GM12878 (cell line): Measurements from ENCODE around the gene ARMC2. TPM values are rescaled to one million over a fixed set of nuclear protein-coding genes. Genes with fewer than 3 reads are reported as not detected.

ENCODE experiments used
- ATAC-seq: fragments of 200-7000 bp; cut with Tn5 transposase; 3 replicates; pipeline ENCODE4 v1.9.1; 2020; ENCODE audit warnings: mild to moderate bottlenecking, moderate library complexity
- BruUV-seq: library from RNA; stranded (reverse); fragments of 400-500 nt; replicated peaks from 2 replicates; lab custom pipeline; 2021; lab: Mats Ljungman, UMichigan
- CTCF ChIA-PET: fragments of 300-600 bp; sonication (Branson Sonifier 250); formaldehyde crosslinking; extraction: SDS; loops from one replicate; lab custom pipeline; 2021; ENCODE audit warnings: inconsistent platforms; lab: Yijun Ruan, JAX
- POLR2A ChIA-PET: fragments of 350-600 bp; formaldehyde crosslinking; extraction: SDS; loops from one replicate; lab custom pipeline; 2021; ENCODE audit warnings: inconsistent platforms; lab: Charles Lee
- RAD21 ChIA-PET: fragments of 300-600 bp; sonication (Branson Sonifier 250); formaldehyde crosslinking; loops from one replicate; lab custom pipeline; 2023; ENCODE audit warnings: antibody characterized with exemption; ENCODE audit not compliant: unreplicated experiment; lab: Charles Lee
- SMC1A ChIA-PET: fragments of 300-600 bp; sonication (Branson Sonifier 250); formaldehyde crosslinking; loops from one replicate; lab custom pipeline; 2023; ENCODE audit not compliant: unreplicated experiment, uncharacterized antibody; lab: Charles Lee
- DNase-seq: peaks from one replicate; pipeline ENCODE4 v3.0.0-alpha.2; 2011; ENCODE audit warnings: low read depth, low spot score
- FAIRE-seq: peaks from 3 replicates; lab custom pipeline; 2011; peaks lifted over from hg19 to GRCh38; lab: Jason Lieb, UNC
- H2AFZ ChIP-seq: 2 replicates; pipeline ENCODE4 v1.6.0; 2011; ENCODE audit warnings: low read depth, low read length, control low read depth; ENCODE audit not compliant: control insufficient read depth
- H3K27ac ChIP-seq: 2 replicates; pipeline ENCODE4 v1.5.1; 2011; ENCODE audit warnings: control low read depth; ENCODE audit not compliant: control insufficient read depth, insufficient read depth
- H3K27me3 ChIP-seq, 2 experiments: replicated peaks in 1 of 2; 2 replicates each; pipeline versions ENCODE4 v1.6.0 to v1.6.1; 2011; ENCODE audit warnings: low read length in 1 of 2; ENCODE audit not compliant: control insufficient read depth in 2 of 2, insufficient read depth in 2 of 2
- H3K36me3 ChIP-seq, 2 experiments: 2 replicates each; pipeline ENCODE4 v1.5.1; 2011; ENCODE audit warnings: low read length in 1 of 2; ENCODE audit not compliant: control insufficient read depth in 2 of 2, insufficient read depth in 2 of 2
- H3K4me1 ChIP-seq: 2 replicates; pipeline ENCODE4 v1.6.1; 2011; ENCODE audit warnings: mild to moderate bottlenecking, low read length, moderate library complexity, mixed read lengths; ENCODE audit not compliant: control insufficient read depth, insufficient read depth
- H3K4me2 ChIP-seq: 2 replicates; pipeline ENCODE4 v1.6.0; 2011; ENCODE audit warnings: control low read depth; ENCODE audit not compliant: control insufficient read depth, insufficient read depth
- H3K4me3 ChIP-seq: fragments of 200-600 bp; sonication (generic); 2 replicates; pipeline ENCODE4 v1.5.1; 2016
- H3K79me2 ChIP-seq: 2 replicates; pipeline ENCODE4 v1.6.0; 2011; ENCODE audit warnings: low read length; ENCODE audit not compliant: control insufficient read depth, insufficient read depth
- H3K9ac ChIP-seq: 2 replicates; pipeline ENCODE4 v1.8.0; 2011; ENCODE audit warnings: low read length, control low read depth, mixed read lengths; ENCODE audit not compliant: control insufficient read depth, insufficient read depth
- H3K9me3 ChIP-seq: replicated peaks from 3 replicates; pipeline ENCODE4 v1.5.1; 2011; ENCODE audit warnings: mild to moderate bottlenecking, low read length; ENCODE audit not compliant: control insufficient read depth, insufficient read depth
- H4K20me1 ChIP-seq: 2 replicates; pipeline ENCODE4 v1.6.0; 2011; ENCODE audit not compliant: control insufficient read depth, insufficient read depth
- FOXM1 ChIP-seq: IDR thresholded peaks from 2 replicates; pipeline ENCODE4 v1.6.1; 2012; ENCODE audit warnings: low read depth, mild to moderate bottlenecking, inconsistent platforms, low read length, moderate library complexity
- HDGF ChIP-seq: fragments of 450-650 bp; IDR thresholded peaks from 2 replicates; pipeline ENCODE4 v1.6.1; 2016; ENCODE audit warnings: antibody characterized with exemption
- SPI1 ChIP-seq: IDR thresholded peaks from 2 replicates; pipeline ENCODE4 v1.6.1; 2011; ENCODE audit warnings: low read depth, mild to moderate bottlenecking, low read length, moderate library complexity, borderline replicate concordance; ENCODE audit not compliant: insufficient read depth
- TARDBP ChIP-seq: IDR thresholded peaks from 2 replicates; pipeline ENCODE4 v1.6.1; 2016; ENCODE audit warnings: borderline replicate concordance
- WGBS: methylation state at CpG from one replicate; pipeline ENCODE4 v1.1.6; 2016; ENCODE audit warnings: low lambda C conversion rate; ENCODE audit not compliant: insufficient replicate concordance, insufficient coverage; ENCODE audit errors: missing lambda C conversion rate; 5-methylcytosine and 5-hydroxymethylcytosine counted together
- in situ Hi-C: fragments of 300-500 bp; cut with MboI; formaldehyde crosslinking; loops from 9 replicates; pipeline ENCODE4 v1.14.3; 2018; ENCODE audit warnings: mixed read lengths
- intact Hi-C: fragments of 100-400 bp; cut with micrococcal nuclease; formaldehyde crosslinking; loops from one replicate; pipeline ENCODE4 v1.14.2; 2022; ENCODE audit not compliant: unreplicated experiment
- polyA plus RNA-seq, 11 experiments: library from polyadenylated mRNA; depleted of rRNA in 4 of 11; unstranded in 6 of 11; stranded (reverse) in 5 of 11; fragments of >200 nt; fragmentation: Nextera tagmentation in 4 of 11; fragmentation: Illumina TruSeq in 1 of 11; extraction: Ambion mirVana in 4 of 11; extraction: Trizol in 1 of 11; gene quantifications; 1 replicate in 1 of 11; 2 replicates in 10 of 11; pipeline versions ENCODE4 v1.2.1 to v1.2.3, GENCODE V29; 2011 to 2016; ENCODE audit warnings: inconsistent platforms in 2 of 11, missing spikeins in 2 of 11, low read depth in 1 of 11
- total RNA-seq, 4 experiments: library from RNA; depleted of rRNA in 3 of 4; stranded (reverse); fragments of >200 nt in 3 of 4; fragmentation: Illumina TruSeq in 1 of 4; extraction: Trizol in 1 of 4; gene quantifications; 2 replicates each; pipeline versions ENCODE4 v1.2.1 to v1.2.3, GENCODE V29; 2013 to 2021
- TF ChIP-seq, protein P1 (sequence below): fragments of 450-650 bp; formaldehyde crosslinking; IDR thresholded peaks from 2 replicates; pipeline ENCODE4 v1.5.0; 2022; ENCODE audit warnings: mild to moderate bottlenecking, missing genetic modification characterization

Gene ARMC2
- total and polyA plus RNA-seq, 10 of the 15 experiments (the other 5 are each of a cell fraction or from before 2014, with no cell fraction given), result 0.06 to 0.33 (median 0.21) TPM; not detected in 5

- no peak for TF ChIP-seq SPI1
Observed at GRCh38 chr6:108835218-108835850, 12.9 kb upstream of the ARMC2 start (continued).

- ChIA-PET POLR2A (interaction anchor here (1.4 kb wide), 1 partner anchor 294 kb away, joined by 3 read pairs; no protein-coding TSS in a partner anchor), CTCF (interaction anchor here (0.6 to 2.6 kb wide), 15 partner anchors 10 to 294 kb away, joined by 3 to 44 read pairs (median 4); no protein-coding TSS in a partner anchor), SMC1A (interaction anchor here (1.1 to 2.1 kb wide), 6 partner anchors 12 to 308 kb away, joined by 3 to 19 read pairs (median 6); partner anchors contain the start of gene ARMC2), RAD21 (interaction anchor here (1.0 to 1.6 kb wide), 4 partner anchors 10 to 294 kb away, joined by 3 to 8 read pairs (median 3); no protein-coding TSS in a partner anchor)
- Histone ChIP-seq H4K20me1 (0 out of 2 replicates have a peak, but pooled peaks cover 2% of the 10 kb centered on the region), H3K27ac (no peak overlapping the region), H3K79me2 (no peaks in the 10 kb centered on the region), H3K9ac (no peak overlapping the region), H3K27me3 (peaks cover 0 to 3% of the 10 kb centered on the region in 2 experiments; a peak in 3 of 4 replicates), H3K4me3 (no peak overlapping the region), H3K4me1 (no peaks in the 10 kb centered on the region), H3K9me3 (no peaks in the 10 kb centered on the region), H2AFZ (no peak overlapping the region), H3K36me3 (no peaks in the 10 kb centered on the region), H3K4me2 (no peak overlapping the region)
- ATAC-seq, result no peak
- no peak for FAIRE-seq
- intact Hi-C loops, result loop anchor here (1.0 to 5.0 kb wide), 2 partner anchors 56 to 237 kb away; no protein-coding TSS in a partner anchor
- WGBS, result 31% methylated on average over 2 of the region's 3 CpGs
- in situ Hi-C loops, result loop anchor here (5.0 kb wide), 1 partner anchor 294 kb away; no protein-coding TSS in a partner anchor
- no peak for DNase-seq
- TF ChIP-seq, protein P1, sequence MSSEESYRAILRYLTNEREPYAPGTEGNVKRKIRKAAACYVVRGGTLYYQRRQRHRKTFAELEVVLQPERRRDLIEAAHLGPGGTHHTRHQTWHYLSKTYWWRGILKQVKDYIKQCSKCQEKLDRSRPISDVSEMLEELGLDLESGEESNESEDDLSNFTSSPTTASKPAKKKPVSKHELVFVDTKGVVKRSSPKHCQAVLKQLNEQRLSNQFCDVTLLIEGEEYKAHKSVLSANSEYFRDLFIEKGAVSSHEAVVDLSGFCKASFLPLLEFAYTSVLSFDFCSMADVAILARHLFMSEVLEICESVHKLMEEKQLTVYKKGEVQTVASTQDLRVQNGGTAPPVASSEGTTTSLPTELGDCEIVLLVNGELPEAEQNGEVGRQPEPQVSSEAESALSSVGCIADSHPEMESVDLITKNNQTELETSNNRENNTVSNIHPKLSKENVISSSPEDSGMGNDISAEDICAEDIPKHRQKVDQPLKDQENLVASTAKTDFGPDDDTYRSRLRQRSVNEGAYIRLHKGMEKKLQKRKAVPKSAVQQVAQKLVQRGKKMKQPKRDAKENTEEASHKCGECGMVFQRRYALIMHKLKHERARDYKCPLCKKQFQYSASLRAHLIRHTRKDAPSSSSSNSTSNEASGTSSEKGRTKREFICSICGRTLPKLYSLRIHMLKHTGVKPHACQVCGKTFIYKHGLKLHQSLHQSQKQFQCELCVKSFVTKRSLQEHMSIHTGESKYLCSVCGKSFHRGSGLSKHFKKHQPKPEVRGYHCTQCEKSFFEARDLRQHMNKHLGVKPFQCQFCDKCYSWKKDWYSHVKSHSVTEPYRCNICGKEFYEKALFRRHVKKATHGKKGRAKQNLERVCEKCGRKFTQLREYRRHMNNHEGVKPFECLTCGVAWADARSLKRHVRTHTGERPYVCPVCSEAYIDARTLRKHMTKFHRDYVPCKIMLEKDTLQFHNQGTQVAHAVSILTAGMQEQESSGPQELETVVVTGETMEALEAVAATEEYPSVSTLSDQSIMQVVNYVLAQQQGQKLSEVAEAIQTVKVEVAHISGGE (CRISPR knock-in tag), result no peak
- TF ChIP-seq TARDBP, result no peak
- no peak for TF ChIP-seq HDGF
- no peak for TF ChIP-seq FOXM1
- BruUV-seq, result no TSS peak
Observed at GRCh38 chr6:108836061-108836460, 12.2 kb upstream of the ARMC2 start.
